ENCODE results near the gene ZNF140.

ZNF140 gene

DNA sequence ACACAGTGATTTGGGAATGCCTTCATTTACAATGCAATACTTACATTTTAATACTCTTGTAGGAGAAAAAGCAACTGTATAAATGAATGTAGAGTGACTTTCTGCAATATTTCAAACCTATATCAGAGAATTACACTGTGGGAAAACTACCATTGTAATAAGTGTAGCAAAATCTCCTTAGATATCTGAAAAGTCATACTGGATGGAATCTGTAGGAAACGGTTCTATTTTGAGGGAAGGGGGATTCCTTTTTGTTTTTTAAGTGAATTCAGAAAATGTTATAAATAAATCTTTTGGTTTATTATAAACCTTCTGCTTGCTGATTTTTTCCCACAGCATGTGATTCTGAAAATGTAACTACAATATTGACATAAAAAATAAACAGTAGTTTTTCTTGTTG is 26.4 kb downstream of the ZNF140 start:
- no peak for DNase-seq (ENCODE audit: low spot score)
- Histone ChIP-seq H3K27me3 (ENCODE audit: insufficient read depth, poor library complexity, severe bottlenecking) (no peaks in the 10 kb centered on the region), H3K9me3 (ENCODE audit: severe bottlenecking) (peaks cover 69% of the 10 kb centered on the region), H3K36me3 (ENCODE audit: low read depth) (peaks cover 59% of the 10 kb centered on the region), H3K27ac (ENCODE audit: poor library complexity, severe bottlenecking) (no peak overlapping the region), H3K4me3 (ENCODE audit: severe bottlenecking) (no peak overlapping the region), H3K4me1 (ENCODE audit: insufficient read depth, poor library complexity, severe bottlenecking) (no peaks in the 10 kb centered on the region)
- TF ChIP-seq, protein P1, sequence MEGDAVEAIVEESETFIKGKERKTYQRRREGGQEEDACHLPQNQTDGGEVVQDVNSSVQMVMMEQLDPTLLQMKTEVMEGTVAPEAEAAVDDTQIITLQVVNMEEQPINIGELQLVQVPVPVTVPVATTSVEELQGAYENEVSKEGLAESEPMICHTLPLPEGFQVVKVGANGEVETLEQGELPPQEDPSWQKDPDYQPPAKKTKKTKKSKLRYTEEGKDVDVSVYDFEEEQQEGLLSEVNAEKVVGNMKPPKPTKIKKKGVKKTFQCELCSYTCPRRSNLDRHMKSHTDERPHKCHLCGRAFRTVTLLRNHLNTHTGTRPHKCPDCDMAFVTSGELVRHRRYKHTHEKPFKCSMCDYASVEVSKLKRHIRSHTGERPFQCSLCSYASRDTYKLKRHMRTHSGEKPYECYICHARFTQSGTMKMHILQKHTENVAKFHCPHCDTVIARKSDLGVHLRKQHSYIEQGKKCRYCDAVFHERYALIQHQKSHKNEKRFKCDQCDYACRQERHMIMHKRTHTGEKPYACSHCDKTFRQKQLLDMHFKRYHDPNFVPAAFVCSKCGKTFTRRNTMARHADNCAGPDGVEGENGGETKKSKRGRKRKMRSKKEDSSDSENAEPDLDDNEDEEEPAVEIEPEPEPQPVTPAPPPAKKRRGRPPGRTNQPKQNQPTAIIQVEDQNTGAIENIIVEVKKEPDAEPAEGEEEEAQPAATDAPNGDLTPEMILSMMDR (IDR thresholded peaks at IDR 0.05; ENCODE audit: poor library complexity, severe bottlenecking) = no peak
- ATAC-seq (ENCODE audit: low read depth) = no peak

DNA sequence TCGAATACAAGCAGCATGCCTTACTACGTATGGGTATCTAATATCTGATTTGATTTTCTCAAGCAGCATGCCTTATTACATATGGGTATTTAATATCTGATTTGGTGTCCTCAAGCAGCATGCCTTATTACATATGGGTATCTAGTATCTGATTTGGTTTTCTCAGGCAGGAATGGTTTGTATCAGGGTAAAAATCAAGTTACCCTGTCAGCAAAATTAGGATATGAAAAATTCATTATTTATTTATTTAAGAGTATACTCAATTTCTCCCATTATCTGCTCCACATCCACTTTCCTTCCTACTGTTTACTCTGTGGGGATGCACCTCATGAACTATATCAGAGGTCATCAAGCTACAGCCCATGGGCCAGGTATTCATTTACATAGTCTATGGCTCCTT is 27.4 kb downstream of the ZNF140 start:
- DNase-seq (ENCODE audit: low spot score) (no peak), ATAC-seq (ENCODE audit: low read depth) (no peak)
- Histone ChIP-seq H3K27me3 (ENCODE audit: insufficient read depth, poor library complexity, severe bottlenecking) (no peaks in the 10 kb centered on the region), H3K4me3 (ENCODE audit: severe bottlenecking) (no peak overlapping the region), H3K36me3 (ENCODE audit: low read depth) (peaks cover 57% of the 10 kb centered on the region), H3K27ac (ENCODE audit: poor library complexity, severe bottlenecking) (no peak overlapping the region), H3K9me3 (ENCODE audit: severe bottlenecking) (peaks cover 64% of the 10 kb centered on the region), H3K4me1 (ENCODE audit: insufficient read depth, poor library complexity, severe bottlenecking) (no peaks in the 10 kb centered on the region)
- TF ChIP-seq, protein P1 (IDR thresholded peaks at IDR 0.05; ENCODE audit: poor library complexity, severe bottlenecking) = no peak

DNA sequence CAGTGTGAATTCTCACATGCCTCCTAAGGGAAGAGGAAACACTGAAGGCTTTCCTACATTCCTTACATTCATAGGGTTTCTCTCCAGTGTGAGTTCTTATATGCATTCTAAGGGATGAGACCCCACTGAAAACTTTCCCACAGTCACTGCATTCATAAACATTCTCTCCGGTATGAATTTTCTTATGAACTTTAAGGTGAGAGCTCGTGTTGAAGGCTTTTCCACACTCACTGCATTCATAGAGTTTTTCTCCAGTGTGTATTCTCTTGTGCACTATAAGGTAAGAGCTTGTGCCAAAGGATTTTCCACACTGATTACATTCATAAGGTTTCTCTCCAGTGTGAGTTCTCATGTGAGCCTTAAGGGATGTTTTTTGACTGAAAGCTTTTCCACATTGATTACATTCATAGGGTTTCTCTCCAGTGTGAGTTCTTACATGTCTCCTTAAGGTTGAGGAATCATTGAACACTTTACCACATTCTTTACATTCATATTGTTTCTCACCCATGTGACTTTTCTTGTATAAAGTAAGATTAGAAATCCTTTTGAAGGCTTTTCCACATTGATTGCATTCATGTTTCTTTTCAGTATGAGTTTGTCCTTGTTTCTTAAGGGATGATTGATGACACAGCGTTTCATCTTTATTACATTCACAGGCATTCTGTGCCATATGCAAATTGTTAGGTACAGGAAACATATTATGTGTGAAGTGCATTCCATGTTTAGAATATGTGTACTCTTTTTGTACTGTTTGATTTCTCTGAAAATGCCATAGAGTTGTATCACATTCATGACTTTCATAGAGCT is 39.9 kb downstream of the ZNF140 start:
- H3K27me3 ChIP-seq (ENCODE audit: insufficient read depth, poor library complexity, severe bottlenecking) = no peaks in the 10 kb centered on the region
- peaks cover 57% of the 10 kb centered on the region for H3K9me3 ChIP-seq (ENCODE audit: severe bottlenecking)
- TF ChIP-seq, protein P1 (IDR thresholded peaks at IDR 0.05; ENCODE audit: poor library complexity, severe bottlenecking) = no peak
- H3K36me3 ChIP-seq (ENCODE audit: low read depth) = peaks cover 26% of the 10 kb centered on the region
- H3K4me1 ChIP-seq (ENCODE audit: insufficient read depth, poor library complexity, severe bottlenecking) = no peaks in the 10 kb centered on the region
- no peak overlapping the region for H3K27ac ChIP-seq (ENCODE audit: poor library complexity, severe bottlenecking)
- ATAC-seq (ENCODE audit: low read depth) (no peak), DNase-seq (ENCODE audit: low spot score) (no peak)
- no peak overlapping the region for H3K4me3 ChIP-seq (ENCODE audit: severe bottlenecking)

DNA sequence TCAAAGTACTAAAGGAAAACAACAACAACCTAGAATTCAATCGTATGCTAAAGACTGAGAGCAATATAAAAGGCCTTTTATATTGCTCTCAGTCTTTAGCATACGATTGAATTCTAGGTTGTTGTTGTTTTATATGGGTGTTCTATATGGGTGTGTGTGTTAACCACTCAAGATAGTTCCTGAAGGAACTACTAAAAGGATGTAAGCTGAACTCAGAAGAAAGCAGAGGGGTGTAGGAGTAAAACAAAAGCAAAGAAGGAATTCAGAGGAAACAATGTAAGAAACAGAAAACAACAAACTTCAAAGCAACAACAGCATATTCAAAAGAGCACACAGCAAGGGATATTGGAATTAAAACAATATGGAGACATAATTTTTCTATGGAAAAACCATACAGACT is 44.0 kb downstream of the ZNF140 start:
- ATAC-seq (ENCODE audit: low read depth) (no peak), DNase-seq (ENCODE audit: low spot score) (no peak)
- peaks cover 47% of the 10 kb centered on the region for H3K9me3 ChIP-seq (ENCODE audit: severe bottlenecking)
- no peak overlapping the region for H3K27ac ChIP-seq (ENCODE audit: poor library complexity, severe bottlenecking)
- peaks cover 33% of the 10 kb centered on the region for H3K36me3 ChIP-seq (ENCODE audit: low read depth)
- TF ChIP-seq, protein P1 (IDR thresholded peaks at IDR 0.05; ENCODE audit: poor library complexity, severe bottlenecking) = no peak
- no peaks in the 10 kb centered on the region for H3K27me3 ChIP-seq (ENCODE audit: insufficient read depth, poor library complexity, severe bottlenecking)
- no peaks in the 10 kb centered on the region for H3K4me1 ChIP-seq (ENCODE audit: insufficient read depth, poor library complexity, severe bottlenecking)
- H3K4me3 ChIP-seq (ENCODE audit: severe bottlenecking) = no peak overlapping the region

Measured in RWPE2 (cell line).